ENCODE results near the gene CRYBG1.
"Not testable (repeated sequence)": the region's sequence is repeated elsewhere in the genome, so short reads cannot be mapped to it uniquely, and the experiment has no call there.

CRYBG1 gene

DNA sequence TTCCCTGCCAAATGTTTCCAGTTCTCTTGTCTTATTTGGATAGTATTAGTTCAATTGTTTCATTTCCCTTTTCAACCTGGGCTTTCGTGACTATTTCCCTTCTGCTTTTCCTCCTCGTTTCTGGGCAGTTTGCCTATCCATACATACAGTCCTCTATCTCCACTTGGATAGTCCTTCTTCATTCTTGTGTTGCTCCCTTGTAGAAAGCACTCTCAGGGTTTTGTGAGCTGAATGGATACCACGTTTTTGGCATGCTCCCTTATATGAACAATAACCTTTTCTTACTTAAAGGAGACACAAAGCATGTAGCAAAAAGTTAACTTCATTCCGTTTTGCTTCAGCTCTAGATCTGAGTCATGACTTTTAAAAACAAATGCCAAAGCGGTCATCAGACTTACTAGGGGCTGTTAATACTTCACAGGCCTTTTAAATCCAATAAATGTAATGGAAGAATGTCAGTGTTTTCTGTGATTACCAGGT is 16.6 kb downstream of the CRYBG1 start:
- peak; percentile 93 for DNase-seq

DNA sequence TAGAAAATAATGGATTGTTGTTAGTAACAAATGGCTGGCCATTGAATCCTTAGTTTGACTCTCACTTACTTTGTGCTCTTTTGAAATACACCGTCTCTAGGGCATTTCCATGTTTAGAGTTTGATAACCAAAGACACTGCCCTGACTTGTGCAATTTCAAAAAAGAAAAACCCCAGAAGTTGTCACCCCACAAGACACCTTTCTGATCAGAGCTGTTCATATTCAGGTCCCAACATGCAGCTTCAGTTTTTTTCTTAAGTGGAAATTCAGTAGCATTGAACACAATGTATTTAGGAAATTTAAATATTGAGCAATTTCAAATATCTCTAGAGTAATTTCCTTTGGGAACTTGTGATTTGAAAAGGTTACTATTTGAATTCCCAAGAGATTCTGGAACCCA is 19.4 kb downstream of the CRYBG1 start:
- no peak for DNase-seq

DNA sequence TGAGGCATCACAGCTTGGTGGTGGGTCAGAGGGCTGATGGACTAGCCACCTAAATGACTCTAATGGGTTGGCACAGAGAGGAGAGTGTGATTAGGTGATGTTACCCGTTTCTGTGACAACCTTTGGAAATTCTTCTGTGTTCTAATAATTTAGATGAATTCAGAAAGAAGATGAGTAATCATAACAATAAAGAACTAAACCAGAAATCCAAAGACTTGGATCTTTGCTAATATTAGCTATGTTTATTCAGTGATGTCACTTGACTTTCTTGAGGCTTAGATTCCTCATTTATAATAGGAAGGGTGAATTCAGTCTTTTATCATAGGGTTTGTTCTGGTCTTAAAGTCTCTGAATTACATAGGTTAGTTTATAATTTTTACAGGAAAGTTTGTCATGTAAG is 19.9 kb downstream of the CRYBG1 start:
- DNase-seq = no peak

DNA sequence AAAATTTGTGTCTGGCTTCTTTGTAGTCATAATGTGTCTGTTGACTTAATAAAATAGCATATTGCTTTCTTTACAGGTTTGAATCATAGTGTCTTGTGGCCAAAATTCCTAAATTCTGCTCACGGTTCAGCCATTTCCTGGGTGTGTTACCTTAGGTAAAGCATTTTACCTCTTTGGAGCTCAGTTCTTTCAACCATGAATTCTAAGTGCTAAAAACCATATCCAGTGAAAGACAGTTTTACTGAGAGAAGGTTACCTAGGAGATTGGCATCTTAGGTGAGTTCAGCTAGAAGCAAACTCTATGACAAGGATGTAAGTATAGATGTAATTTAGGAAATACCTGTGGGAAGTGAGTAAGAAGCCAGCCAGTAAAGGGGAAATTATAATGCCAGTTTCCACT is 20.7 kb downstream of the CRYBG1 start:
- no peak for DNase-seq

DNA sequence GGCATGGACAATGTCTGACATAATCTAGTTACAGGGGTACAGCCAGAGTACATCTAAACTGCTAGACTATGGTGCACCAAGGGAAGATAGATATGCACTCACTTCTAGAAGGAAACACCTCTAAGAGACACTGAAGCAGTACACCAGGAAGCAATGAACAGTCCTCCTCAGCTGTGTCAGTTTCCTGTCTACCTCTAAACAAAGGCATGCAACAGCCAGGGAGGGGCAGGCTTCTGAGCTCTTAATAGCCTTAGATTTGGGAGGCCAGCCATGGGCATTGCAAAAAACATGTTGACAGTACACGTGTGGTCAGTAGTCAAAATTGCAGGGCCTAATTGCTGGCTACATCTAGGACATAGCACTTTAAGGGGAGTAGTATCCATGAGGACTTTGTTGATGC is 21.4 kb downstream of the CRYBG1 start:
- peak; percentile 17 for DNase-seq

DNA sequence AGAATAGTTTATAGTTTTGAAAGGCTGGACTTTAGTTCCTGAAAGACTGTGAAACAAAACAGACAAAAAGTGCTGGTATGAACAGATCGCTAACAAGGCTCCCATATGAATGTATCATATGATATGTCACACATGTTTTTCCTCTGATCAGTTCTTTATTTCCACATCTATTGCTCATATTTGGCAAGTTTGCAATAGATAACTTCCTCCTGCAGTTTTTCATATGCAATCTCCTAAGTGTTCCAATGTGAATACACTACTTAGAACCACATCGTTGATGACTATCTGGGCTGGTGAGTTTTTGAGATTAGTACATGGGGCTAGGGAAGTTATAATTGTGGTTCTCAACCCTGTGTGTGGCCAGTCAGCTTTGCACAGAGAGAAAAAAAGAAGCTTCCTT is 23.1 kb downstream of the CRYBG1 start:
- no peak for DNase-seq

DNA sequence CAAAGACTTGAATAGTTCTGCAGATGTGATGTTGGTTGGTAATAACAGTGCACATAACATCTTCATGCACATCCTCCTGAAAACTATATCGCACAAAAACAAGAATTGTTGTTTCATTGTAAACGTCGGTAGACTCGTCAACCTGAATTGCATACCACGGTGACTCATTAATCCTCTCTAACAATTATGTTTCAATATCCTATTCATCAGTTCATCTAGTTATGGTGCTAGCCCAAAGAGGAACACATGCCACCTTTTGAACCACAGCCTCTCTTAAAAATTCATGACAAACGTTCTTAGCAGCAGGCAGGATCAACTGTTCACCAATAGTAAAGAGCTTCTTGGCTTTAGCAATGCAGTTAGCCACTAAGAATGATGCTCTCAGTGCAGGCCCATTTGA is 25.0 kb downstream of the CRYBG1 start:
- DNase-seq = no peak

DNA sequence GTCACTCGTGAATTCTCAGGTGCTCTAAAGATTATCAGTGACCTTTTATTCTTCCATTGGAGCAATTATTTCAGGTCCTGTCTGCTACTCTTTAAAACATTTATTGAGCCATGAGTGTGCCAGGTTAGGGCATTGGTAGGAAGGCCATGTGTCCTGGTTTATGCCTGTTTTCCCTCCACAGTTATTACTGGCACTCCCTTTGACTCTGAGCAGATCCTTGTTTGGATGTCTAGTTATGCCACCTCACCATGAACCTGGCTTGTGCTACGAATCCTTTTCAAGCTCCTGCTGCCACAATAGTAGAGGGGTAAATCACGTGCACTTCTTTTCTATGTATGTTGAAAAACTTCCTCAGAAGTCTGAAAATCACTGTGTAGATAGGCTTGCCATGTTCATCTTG is 27.4 kb downstream of the CRYBG1 start:
- DNase-seq = no peak

DNA sequence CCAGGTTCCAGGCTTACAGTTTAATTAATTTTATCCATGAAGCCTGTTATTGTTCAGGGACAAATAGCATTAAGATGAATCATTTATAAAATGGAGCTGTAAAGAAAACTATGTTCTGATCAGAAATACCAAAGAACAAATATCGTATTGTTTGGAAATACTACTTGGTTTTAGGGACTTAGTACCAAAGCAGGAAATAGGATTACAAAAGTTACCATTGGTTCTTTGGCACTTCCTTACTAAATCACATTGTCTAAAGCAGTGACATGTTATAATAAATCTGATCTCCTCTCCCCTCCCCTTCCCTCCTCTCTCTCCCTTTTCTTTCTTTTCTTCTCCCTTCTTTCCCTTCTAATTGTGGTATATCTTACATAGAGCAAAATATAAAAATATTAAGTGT is 29.6 kb downstream of the CRYBG1 start:
- DNase-seq = no peak

DNA sequence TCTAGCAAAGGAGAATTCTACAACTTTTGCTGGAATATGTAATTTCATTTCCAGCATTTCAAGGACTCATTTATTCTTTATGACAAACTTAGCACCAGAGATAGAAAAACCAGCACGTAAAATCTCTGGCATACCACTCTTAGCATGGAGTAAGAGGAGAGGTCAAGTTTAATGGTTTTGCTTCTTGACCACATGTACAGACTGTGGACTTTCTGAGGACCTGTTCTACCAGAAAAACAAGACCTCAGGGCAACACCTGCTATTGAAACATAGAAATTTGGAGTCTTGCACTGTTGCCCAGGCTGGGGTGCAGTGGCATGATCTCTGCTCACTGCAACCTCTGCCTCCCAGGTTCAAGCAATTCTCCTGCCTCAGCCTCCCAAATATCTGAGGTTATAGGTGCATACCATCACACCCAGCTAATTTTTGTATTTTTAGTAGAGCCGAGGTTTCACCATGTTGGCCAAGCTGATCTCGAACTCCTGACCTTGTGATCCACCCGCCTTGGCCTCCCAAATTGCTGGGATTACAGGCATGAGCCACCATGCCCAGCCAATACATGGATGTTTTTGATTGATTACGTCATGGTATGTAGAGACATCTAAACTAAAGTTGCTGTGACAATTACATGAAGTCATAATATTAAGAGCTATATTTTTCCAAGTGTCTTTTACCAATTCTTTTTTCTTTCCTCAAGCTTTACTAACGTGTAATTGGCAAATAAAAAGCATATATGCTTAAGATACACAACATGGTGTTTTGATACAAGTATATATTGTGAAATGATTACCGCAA is 36.1 kb downstream of the CRYBG1 start:
- DNase-seq = no peak

DNA sequence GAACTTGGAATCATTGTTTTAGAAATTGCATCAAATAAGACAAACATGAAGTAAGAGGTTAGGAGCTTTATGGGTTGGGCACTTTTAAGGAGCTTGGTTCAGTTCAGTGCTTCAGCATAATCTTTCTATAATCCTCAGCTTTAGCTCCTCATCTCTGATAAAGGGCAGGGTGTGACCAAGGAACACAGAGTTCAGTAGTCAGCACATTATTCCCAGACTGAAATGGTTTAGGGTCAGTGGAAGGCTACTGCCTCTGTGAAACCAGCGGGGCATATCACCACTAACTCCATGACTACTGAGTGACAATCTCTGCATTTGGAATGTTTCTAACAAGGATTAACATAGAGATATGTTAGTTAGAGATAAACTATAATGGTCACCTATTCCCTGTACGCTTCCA is 36.9 kb downstream of the CRYBG1 start:
- DNase-seq = no peak

DNA sequence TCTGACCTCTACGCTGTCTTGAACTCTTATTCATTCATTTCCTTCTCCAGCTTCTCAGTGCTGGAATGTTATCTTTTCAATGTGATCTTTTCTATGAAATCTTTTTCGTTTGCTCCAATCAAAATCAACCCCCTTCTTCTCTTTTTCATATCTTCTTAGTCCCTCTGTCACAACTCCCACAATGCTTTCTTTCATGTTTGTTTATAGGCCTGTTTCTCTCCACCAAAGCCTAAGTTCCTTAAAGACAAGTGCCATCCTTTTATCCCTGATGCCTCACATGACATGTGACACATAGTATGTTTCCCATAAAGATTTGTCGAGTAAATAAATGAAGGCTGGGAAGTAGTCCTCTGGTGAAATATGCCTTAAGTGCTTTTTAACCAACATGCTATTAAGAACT is 38.1 kb downstream of the CRYBG1 start:
- no peak for DNase-seq

DNA sequence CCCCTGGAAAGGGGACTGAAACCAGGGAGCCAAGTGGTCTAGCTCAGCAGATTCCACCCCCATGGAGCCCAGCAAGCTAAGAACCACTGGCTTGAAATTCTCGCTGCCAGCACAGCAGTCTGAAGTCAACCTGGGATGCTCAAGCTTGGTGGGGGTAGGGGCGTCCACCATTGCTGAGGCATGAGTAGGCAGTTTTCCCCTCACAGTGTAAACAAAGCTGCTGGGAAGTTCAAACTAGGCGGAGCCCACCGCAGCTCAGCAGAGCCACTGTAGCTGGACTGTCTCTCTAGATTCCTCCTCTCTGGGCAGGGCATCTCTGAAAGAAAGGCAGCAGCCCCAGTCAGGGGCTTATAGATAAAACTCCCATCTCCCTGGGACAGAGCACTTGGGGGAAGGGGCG is 44.5 kb downstream of the CRYBG1 start:
- not testable (repeated sequence) for DNase-seq

DNA sequence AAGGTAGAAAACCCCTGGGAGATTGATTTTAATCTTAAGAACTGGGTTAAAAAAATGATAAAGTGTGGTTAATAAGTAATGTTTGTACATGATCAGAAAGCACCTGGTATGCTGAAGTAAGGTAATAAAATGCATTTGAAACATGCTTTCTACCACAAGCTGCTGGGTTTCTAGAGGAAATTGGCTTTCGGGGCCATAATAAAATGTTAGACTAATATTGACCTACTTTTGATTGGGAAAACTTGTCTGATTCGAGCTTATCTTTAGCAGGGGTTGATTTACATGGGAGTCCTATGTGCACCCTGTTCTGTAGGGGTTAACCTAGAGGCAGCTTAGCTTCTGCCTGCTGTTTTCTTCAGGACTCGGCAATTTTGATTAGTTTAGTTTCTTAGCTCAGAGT is 50.5 kb downstream of the CRYBG1 start:
- no peak for DNase-seq

DNA sequence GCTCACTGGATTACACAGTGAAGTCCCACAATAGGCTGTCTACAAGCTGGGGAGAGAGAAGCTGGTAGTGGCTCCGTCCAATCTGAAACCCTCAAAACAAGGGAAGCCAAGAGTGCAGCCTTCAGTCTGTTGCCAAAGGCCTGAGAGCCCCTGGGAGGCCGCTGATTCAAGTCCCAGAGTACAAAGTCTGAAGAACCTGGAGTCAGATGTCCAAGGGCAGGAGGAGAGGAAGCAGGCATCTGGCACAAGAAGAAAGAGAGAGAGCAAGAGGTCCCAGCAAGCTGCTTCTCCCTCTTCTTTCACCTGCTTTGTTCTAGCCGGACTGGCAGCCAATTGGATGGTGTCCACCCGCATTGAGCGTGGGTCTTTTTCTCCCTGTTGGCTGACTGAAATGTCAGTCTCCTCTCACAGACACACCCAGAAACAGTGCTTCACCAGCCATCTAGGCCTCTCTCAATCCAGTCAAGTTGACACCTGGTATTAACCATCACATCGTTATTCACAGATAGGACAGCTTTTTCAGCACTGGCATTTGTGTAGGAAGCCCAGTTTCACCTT is 51.2 kb downstream of the CRYBG1 start:
- no peak for DNase-seq

DNA sequence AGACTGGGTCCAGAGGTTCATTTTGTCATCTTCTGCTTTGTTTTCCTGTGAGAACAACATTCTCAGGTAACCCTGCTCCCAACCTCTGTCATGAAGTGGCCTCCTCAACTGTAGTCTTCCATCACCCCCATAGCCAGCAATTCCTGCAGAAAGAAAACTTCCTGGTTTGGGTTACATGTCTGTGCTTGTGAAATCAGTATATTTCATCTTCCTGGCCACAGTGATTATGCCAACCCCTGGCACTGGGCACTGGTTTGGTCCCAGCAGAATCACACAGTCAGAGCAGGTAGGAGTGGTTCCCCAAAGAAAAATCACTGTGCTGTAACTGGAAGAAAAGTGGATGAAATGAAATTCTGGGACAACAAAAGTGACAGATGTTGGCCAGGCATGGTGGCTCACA is 52.5 kb downstream of the CRYBG1 start:
- DNase-seq = no peak

DNA sequence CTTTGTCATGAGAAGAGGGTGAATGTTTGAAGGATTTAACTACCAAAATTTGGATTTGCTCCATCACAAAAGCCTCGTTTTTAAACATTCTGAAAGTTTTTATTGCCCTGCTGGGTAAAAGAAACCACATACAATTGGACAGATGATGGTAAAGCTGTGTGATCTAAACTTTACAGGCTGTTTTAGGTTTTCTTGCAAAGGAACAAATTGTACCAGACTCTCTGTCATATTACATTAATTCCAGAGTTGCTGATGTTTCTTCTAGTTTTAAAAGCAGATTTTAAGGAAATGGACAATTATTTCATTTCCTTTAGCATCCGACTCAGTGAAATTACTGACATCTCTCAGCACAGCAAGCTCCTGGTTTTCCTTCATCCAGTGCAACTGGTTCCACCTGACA is 53.2 kb downstream of the CRYBG1 start:
- DNase-seq = no peak

DNA sequence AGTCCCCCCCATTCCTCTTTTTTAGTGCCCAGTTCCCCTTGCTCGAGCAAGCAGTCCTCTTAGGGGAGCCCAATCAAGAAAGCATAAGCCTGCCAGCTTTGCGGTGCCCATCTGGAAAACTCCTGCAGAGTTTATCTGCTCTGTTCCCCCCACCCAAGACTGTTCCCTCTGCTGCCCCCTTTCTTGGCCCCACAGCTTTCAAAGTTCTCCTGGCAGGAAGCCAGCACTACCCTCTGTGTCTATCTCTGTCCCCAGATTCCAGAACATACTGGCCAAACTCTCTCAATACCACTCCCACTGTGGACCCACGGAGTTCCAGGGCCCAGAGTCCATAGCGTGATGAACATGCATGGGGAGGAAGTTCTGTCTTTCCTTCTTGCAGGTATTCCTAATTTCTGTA is 55.4 kb downstream of the CRYBG1 start:
- no peak for DNase-seq

DNA sequence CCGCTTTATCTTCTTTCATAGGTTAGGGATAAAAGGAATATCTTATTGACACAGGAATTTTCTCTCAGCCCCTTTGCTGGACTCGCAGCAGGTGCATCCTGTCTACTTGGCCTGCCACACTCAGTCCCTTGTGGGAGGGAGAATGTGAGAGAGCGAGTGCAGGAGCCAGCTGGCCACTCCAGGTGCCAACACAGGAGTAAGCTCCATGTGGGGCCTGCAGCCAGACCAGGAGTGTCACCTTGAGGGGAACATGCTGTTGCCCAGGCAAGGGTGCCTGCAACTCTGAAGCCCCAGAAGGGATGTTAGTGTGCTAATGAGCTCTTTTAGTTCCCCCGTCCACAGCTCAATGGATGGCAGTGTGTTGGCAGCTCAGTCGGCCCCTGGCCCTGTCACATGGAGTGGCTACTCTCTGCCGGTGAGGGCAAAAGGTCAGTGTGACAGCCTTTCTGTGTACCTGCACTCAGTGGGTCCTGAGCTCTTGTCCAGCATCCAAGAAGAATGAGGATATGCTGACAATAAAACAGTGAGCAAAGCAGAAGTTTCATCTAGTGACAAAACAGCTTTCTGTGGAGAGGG is 57.1 kb downstream of the CRYBG1 start:
- no peak for DNase-seq

DNA sequence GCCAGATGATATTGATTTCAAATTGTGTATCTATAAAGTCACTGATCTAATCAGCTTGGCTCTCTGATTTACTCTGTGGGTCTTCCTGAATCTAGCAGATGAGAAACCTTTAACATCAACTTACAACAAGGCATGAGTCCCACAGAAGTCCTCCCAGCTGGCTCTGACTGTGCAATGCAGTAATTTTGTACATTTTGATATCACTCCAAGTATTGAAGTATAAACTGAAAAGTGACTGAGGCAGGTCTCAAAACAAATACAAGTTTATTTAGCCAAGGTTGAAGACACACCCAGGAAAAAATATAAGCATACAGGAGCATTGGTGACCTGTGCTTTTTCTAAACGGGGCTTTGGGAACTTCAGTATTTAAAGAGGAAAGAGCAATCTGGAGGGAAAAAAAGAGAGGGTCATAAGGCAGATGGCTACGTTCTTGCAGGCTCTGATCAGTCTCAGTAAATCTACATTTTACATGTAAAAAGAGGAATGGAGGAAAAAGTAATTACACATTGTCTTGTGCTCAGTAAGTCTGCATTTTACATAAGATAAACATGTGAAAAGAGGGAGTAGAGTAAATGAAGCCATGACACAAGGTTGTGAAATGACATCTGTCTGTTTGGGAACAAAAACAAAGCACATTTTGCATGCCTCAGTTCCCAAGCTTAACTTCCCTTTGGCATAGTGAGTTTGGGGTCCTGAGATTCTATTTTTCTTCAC is 59.5 kb downstream of the CRYBG1 start:
- no peak for DNase-seq

DNA sequence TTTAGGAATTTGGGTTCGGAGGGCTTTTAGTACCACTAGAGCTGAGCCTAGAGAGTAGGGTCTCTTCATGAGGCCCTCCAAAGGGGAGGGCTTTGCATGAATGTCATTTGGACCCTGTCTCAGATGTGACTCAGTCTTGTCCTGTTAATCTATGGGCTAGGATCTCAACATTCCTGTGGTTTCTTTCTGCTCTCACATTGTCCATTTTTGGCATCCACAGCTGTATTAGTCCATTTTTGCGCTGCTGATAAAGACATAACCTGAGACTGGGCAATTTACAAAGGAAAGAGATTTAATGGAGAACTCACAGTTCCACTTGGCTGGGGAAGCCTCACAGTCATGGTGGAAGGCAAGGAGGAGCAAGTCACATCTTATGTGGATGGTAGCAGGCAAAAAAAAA is 61.0 kb downstream of the CRYBG1 start:
- no peak for DNase-seq

DNA sequence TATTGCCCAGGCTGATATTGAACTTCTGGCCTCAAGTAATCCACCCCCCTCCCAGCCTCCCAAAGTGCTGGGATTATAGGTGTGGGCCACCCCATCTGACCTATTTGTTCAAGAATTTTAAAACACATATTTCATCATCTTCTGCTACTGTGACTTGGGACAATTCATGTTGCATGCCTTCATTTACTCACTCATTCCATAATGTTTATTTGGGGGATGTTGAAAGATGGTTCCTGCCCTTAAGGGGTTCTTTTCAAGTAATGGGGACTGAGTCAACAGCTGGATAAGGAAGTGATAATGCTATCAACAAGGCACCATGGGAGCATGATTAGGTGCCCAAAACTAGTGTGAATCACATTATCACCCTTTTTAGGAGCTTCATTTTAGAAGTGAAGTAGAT is 62.0 kb downstream of the CRYBG1 start:
- DNase-seq = no peak

DNA sequence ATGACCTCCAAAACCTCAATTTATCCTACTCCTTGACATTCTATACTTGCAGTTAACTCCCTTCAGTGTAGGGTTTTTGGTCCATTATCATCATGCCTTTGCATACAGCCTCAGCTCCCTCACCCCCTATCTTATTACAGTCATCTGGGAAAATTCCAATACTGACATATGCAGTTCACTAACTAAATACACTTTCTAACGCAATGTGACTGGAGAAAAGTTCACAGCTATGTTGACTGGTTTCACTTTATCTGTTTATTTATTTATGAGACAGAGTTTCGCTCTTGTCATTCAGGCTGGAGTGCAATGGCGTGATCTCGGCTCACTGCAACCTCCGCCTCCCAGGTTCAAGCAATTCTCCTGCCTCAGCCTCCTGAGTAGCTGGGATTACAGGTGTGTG is 64.9 kb downstream of the CRYBG1 start:
- no peak for DNase-seq

All from NCI-H2029 treated with DMSO at 0.1 percent for 48 hours (cell line).